PC-3 (cell line): ENCODE measurements around the gene ZSCAN25.

Experiments used
- EZH2 ChIP-seq: fragments of 300-600 bp; sonication (generic); IDR thresholded peaks from one replicate; pipeline ENCODE4 v1.6.1; 2017; ENCODE audit warnings: antibody characterized with exemption, mild to moderate bottlenecking, low read length; ENCODE audit not compliant: unreplicated experiment
- EZH2phosphoT487 ChIP-seq: fragments of 300-600 bp; sonication (generic); IDR thresholded peaks from 2 replicates; pipeline ENCODE4 v1.6.1; 2018; ENCODE audit warnings: mild to moderate bottlenecking, antibody characterized with exemption, low read length, borderline replicate concordance
- TF ChIP-seq, protein P1 (sequence below): fragments of 300-600 bp; sonication (generic); conservative IDR thresholded peaks from 2 replicates; pipeline ENCODE4 v1.5.1; 2017; ENCODE audit warnings: antibody characterized with exemption, low read depth, mild to moderate bottlenecking, low read length

DNA sequence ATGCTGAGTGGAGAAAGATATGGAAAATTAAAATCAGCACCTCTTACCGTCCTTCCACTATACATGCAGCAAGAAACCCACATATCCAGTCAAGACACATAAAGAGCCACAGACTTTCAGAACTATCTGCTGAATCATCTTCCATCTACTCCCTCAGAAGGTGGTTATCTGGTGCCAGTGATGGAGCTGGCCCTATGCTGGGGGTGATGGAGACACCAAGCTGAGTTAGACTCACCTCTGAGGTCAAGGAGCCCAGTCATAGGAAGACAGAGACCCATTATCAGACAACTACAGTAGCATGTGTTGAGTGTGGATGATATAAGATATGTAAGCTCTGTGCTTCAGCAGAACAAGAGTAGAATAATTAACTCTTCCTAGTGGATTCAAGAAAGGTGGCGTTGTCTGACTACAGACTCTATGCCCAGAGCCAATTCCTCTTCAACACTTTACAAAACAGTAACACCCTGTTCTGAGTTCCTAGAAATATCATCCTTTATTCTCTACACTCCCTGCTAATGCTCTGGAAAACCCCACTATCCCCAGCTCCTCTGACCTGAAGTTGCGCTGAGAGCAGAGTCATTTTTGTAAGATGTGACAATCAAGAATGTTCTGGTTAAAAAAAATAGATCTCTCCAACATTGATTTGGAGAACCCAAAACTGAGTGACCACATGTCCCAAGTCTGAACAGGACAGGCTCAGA is 48.7 kb downstream of the ZSCAN25 start:
- TF ChIP-seq, protein P1, sequence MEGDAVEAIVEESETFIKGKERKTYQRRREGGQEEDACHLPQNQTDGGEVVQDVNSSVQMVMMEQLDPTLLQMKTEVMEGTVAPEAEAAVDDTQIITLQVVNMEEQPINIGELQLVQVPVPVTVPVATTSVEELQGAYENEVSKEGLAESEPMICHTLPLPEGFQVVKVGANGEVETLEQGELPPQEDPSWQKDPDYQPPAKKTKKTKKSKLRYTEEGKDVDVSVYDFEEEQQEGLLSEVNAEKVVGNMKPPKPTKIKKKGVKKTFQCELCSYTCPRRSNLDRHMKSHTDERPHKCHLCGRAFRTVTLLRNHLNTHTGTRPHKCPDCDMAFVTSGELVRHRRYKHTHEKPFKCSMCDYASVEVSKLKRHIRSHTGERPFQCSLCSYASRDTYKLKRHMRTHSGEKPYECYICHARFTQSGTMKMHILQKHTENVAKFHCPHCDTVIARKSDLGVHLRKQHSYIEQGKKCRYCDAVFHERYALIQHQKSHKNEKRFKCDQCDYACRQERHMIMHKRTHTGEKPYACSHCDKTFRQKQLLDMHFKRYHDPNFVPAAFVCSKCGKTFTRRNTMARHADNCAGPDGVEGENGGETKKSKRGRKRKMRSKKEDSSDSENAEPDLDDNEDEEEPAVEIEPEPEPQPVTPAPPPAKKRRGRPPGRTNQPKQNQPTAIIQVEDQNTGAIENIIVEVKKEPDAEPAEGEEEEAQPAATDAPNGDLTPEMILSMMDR, result no peak
- TF ChIP-seq EZH2 (no peak), EZH2phosphoT487 (no peak)
